Progenitor cell of endocrine pancreas (in vitro differentiated cells): Measurements from ENCODE around the gene SNRPA1. TPM values are rescaled to one million over a fixed set of nuclear protein-coding genes. Genes with fewer than 3 reads are reported as not detected.

ENCODE experiments used
- DNase-seq: peaks from one replicate; pipeline ENCODE4 v3.0.0; 2021; ENCODE audit warnings: low spot score; ENCODE audit not compliant: unreplicated experiment
- H3K27ac Mint-ChIP-seq: 2 replicates; pipeline ENCODE4 v1.8.0; 2021; ENCODE audit warnings: mild to moderate bottlenecking, moderate library complexity, mixed read lengths
- H3K27me3 Mint-ChIP-seq: 2 replicates; pipeline ENCODE4 v1.8.0; 2021; ENCODE audit warnings: mixed read lengths
- H3K36me3 Mint-ChIP-seq: 2 replicates; pipeline ENCODE4 v1.8.0; 2022; ENCODE audit warnings: mixed read lengths; ENCODE audit not compliant: insufficient read depth
- H3K4me1 Mint-ChIP-seq: 2 replicates; pipeline ENCODE4 v1.8.0; 2021; ENCODE audit warnings: low read depth, mixed read lengths
- H3K4me3 Mint-ChIP-seq: 2 replicates; pipeline ENCODE4 v1.8.0; 2021; ENCODE audit warnings: low read depth, mild to moderate bottlenecking, moderate library complexity, mixed read lengths
- H3K9me3 Mint-ChIP-seq: 2 replicates; pipeline ENCODE4 v1.8.0; 2021; ENCODE audit warnings: low read depth, mixed read lengths
- CTCF ChIP-seq: fragments of 200-600 bp; sonication (generic); IDR thresholded peaks from one replicate; pipeline ENCODE4 v1.5.0; 2021; ENCODE audit warnings: antibody characterized with exemption, mild to moderate bottlenecking; ENCODE audit not compliant: unreplicated experiment
- total RNA-seq: library from RNA; stranded (reverse); gene quantifications from 2 replicates; pipeline ENCODE4 v1.2.1, GENCODE V29; 2021

The SNRPA1 gene
- total RNA-seq, 1 donor from 2014 or later, result 78.6 TPM

- DNase-seq, result no peak
- TF ChIP-seq CTCF, result no peak
- Mint-ChIP-seq H3K27ac (no peak overlapping the region), H3K4me1 (peaks cover 3% of the 10 kb centered on the region), H3K36me3 (no peaks in the 10 kb centered on the region), H3K9me3 (no peaks in the 10 kb centered on the region), H3K4me3 (no peak overlapping the region), H3K27me3 (peaks cover 12% of the 10 kb centered on the region)
These were observed 32.5 kb downstream of the SNRPA1 start for GRCh38 chr15:101262551-101262950.

- peaks cover 13% of the 10 kb centered on the region for H3K4me1 Mint-ChIP-seq
- no peaks in the 10 kb centered on the region for H3K9me3 Mint-ChIP-seq
- peak; percentile 91 for TF ChIP-seq CTCF
- H3K27me3 Mint-ChIP-seq, result peaks cover 20% of the 10 kb centered on the region
- H3K27ac Mint-ChIP-seq, result peak overlapping the region; percentile 79
- DNase-seq, result no peak
- no peak overlapping the region for H3K4me3 Mint-ChIP-seq
- no peaks in the 10 kb centered on the region for H3K36me3 Mint-ChIP-seq
These were observed 36.6 kb downstream of the SNRPA1 start for GRCh38 chr15:101258238-101259144.

- Mint-ChIP-seq H3K4me3 (no peak overlapping the region), H3K4me1 (peaks cover 17% of the 10 kb centered on the region), H3K36me3 (no peaks in the 10 kb centered on the region), H3K27ac (no peak overlapping the region), H3K27me3 (peaks cover 25% of the 10 kb centered on the region), H3K9me3 (no peaks in the 10 kb centered on the region)
- DNase-seq, result no peak
- peak; percentile 31 for TF ChIP-seq CTCF
These were observed 38.3 kb downstream of the SNRPA1 start for GRCh38 chr15:101256757-101257156.

- TF ChIP-seq CTCF, result no peak
These were observed 39.3 kb downstream of the SNRPA1 start for GRCh38 chr15:101255615-101256241.

GRCh38 chr15:101255051-101255395 is 40.0 kb downstream of the SNRPA1 start:
- no peak overlapping the region for H3K27ac Mint-ChIP-seq
- TF ChIP-seq CTCF, result no peak
- H3K4me1 Mint-ChIP-seq, result peaks cover 25% of the 10 kb centered on the region
- H3K4me3 Mint-ChIP-seq, result no peak overlapping the region
- H3K27me3 Mint-ChIP-seq, result peaks cover 24% of the 10 kb centered on the region
- H3K9me3 Mint-ChIP-seq, result no peaks in the 10 kb centered on the region
- no peak for DNase-seq
- H3K36me3 Mint-ChIP-seq, result no peaks in the 10 kb centered on the region

More at GRCh38 chr15:101255615-101256241, 39.3 kb downstream of the SNRPA1 start:
- no peak for DNase-seq
- peaks cover 18% of the 10 kb centered on the region for H3K4me1 Mint-ChIP-seq
- H3K9me3 Mint-ChIP-seq, result no peaks in the 10 kb centered on the region
- peak overlapping the region; percentile 59 for H3K27ac Mint-ChIP-seq
- H3K4me3 Mint-ChIP-seq, result no peak overlapping the region
- peaks cover 25% of the 10 kb centered on the region for H3K27me3 Mint-ChIP-seq
- no peaks in the 10 kb centered on the region for H3K36me3 Mint-ChIP-seq
